ENCODE measurements around the gene HDAC11. TPM values are rescaled to one million over a fixed set of nuclear protein-coding genes. Genes with fewer than 3 reads are reported as not detected.

Gene HDAC11
- polyA plus RNA-seq, 2 of the 4 experiments (the other 2 are of a cell fraction) = 5.6 to 8.4 TPM

DNA sequence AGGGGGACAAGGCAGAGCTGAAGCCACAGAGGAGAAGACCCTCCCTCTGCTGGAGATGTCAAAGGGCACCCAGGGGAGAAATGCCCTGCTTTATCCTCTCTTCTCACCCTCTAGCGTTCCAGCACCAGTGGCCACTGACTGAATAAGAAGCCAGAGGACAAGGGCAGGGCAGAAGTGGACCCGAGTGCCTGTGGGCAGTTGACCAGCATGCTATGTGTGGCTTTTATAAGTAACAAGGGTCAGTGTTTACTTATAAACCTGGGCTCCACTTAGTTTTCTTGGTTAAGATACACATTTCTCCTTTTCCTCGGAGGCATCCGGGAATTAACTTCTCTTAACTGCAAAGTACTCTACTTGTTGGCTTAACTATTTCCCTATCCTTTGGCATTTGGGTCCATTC lies 13.3 kb upstream of the HDAC11 start:
- H3K4me3 ChIP-seq = no peak overlapping the region
- H3K27ac ChIP-seq = no peak overlapping the region
- TF ChIP-seq RFX5 (IDR thresholded peaks at IDR 0.05) (no peak), MAZ (IDR thresholded peaks at IDR 0.05; ENCODE audit: borderline replicate concordance, low read depth, low read length) (no peak), CHD2 (IDR thresholded peaks at IDR 0.05; ENCODE audit: low read length, partially characterized antibody) (no peak), KDM1A (IDR thresholded peaks at IDR 0.05; ENCODE audit: low read depth) (no peak), RNF2 (IDR thresholded peaks at IDR 0.05; ENCODE audit: borderline replicate concordance, low read depth) (no peak), JUN (IDR thresholded peaks at IDR 0.05) (no peak), TFCP2L1 (CRISPR knock-in tag; IDR thresholded peaks at IDR 0.05) (no peak), EHMT2 (IDR thresholded peaks at IDR 0.05; ENCODE audit: low read depth) (no peak)
- peaks cover 8% of the 10 kb centered on the region for H3K4me1 ChIP-seq
- no peak for DNase-seq (ENCODE audit: low read depth in 1 of 2, low spot score in 1 of 2)
- POLR2A ChIA-PET = interaction anchor here (1.0 kb wide), 1 partner anchor 13 kb away, joined by 3 read pairs; the partner anchor contains the start of gene HDAC11
- no peaks in the 10 kb centered on the region for H3K9me3 ChIP-seq
- no peak for ATAC-seq
- no peak overlapping the region for H3K4me2 ChIP-seq
- FAIRE-seq = no peak
- 65% methylated on average over 4 of the region's 4 CpGs for WGBS (ENCODE audit: missing lambda C conversion rate)
- CTCF ChIA-PET = interaction anchor here (0.7 to 2.6 kb wide), 4 partner anchors 14 to 375 kb away, joined by 3 to 9 read pairs (median 4); no protein-coding TSS in a partner anchor

DNA sequence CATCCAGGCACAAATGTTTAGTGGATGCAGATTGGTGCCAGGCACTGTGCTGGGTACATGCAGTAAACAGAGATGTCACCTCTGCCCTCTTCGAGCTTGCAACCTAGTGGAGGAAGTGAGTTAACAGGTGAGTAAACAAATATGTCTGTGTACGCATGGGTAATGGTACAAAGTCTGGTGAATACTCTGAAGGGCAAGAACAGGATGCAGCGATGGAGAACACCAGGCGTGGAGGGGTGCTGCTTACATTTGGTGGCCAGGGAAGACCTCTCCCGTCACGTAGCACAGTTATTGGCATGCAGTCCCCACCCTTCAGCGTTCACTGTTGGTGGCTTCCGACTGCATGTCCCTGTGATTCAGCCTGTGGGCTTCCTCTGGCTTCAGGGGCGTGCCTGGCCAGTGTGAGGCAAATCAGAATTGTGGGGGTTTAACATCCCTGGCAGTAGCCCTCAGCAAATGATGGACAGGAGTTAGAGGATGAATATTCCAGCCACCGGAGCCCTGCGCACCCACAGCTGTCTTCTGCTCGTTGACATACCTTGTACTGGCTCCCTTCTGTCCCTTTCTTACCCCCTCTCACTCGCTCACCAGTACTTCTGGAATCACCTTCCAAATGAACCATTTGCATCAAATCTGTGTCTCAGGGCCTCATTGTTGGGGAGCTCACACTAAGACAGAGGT lies 9.1 kb upstream of the HDAC11 start:
- FAIRE-seq (no peak), DNase-seq (ENCODE audit: low read depth in 1 of 2, low spot score in 1 of 2) (peak in 1 of 2 experiments; percentile 40), ATAC-seq (peak; percentile 52 to 72; a peak in 5 of 6 replicates)
- Histone ChIP-seq H3K4me3 (no peak overlapping the region), H3K4me2 (peak overlapping the region; percentile 55), H3K27ac (peak overlapping the region in 1 of 2 experiments; percentile 45; a peak in 1 of 6 replicates), H3K9me3 (no peaks in the 10 kb centered on the region), H3K4me1 (peaks cover 8% of the 10 kb centered on the region)
- TF ChIP-seq, protein P1, sequence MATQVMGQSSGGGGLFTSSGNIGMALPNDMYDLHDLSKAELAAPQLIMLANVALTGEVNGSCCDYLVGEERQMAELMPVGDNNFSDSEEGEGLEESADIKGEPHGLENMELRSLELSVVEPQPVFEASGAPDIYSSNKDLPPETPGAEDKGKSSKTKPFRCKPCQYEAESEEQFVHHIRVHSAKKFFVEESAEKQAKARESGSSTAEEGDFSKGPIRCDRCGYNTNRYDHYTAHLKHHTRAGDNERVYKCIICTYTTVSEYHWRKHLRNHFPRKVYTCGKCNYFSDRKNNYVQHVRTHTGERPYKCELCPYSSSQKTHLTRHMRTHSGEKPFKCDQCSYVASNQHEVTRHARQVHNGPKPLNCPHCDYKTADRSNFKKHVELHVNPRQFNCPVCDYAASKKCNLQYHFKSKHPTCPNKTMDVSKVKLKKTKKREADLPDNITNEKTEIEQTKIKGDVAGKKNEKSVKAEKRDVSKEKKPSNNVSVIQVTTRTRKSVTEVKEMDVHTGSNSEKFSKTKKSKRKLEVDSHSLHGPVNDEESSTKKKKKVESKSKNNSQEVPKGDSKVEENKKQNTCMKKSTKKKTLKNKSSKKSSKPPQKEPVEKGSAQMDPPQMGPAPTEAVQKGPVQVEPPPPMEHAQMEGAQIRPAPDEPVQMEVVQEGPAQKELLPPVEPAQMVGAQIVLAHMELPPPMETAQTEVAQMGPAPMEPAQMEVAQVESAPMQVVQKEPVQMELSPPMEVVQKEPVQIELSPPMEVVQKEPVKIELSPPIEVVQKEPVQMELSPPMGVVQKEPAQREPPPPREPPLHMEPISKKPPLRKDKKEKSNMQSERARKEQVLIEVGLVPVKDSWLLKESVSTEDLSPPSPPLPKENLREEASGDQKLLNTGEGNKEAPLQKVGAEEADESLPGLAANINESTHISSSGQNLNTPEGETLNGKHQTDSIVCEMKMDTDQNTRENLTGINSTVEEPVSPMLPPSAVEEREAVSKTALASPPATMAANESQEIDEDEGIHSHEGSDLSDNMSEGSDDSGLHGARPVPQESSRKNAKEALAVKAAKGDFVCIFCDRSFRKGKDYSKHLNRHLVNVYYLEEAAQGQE (IDR thresholded peaks at IDR 0.05) = no peak
- TF ChIP-seq ZFP36 (IDR thresholded peaks at IDR 0.05; ENCODE audit: borderline replicate concordance, partially characterized antibody) = no peak
- ChIA-PET CTCF (interaction anchor here (1.2 to 2.2 kb wide), 6 partner anchors 9 to 379 kb away, joined by 4 to 10 read pairs (median 4); partner anchors contain the start of gene HDAC11), POLR2A (interaction anchor here (1.0 kb wide), 1 partner anchor 9 kb away, joined by 4 read pairs; the partner anchor contains the start of gene HDAC11)
- 35% methylated on average over 13 of the region's 13 CpGs for WGBS (ENCODE audit: missing lambda C conversion rate)

GRCh38 chr3:13472286-13472685 lies 7.8 kb upstream of the HDAC11 start:
- DNase-seq (ENCODE audit: low read depth in 1 of 2, low spot score in 1 of 2) = no peak
- no peak for FAIRE-seq
- ATAC-seq = no peak
- peaks cover 8% of the 10 kb centered on the region for H3K4me1 ChIP-seq
- 80% methylated on average over 4 of the region's 4 CpGs for WGBS (ENCODE audit: missing lambda C conversion rate)
- no peaks in the 10 kb centered on the region for H3K9me3 ChIP-seq
- ChIA-PET POLR2A (interaction anchor here (1.0 kb wide), 1 partner anchor 8 kb away, joined by 4 read pairs; the partner anchor contains the start of gene HDAC11), CTCF (interaction anchor here (1.6 to 2.0 kb wide), 3 partner anchors 9 to 380 kb away, joined by 4 to 6 read pairs (median 5); no protein-coding TSS in a partner anchor)
- H3K27ac ChIP-seq = no peak overlapping the region
- H3K4me2 ChIP-seq = no peak overlapping the region
- no peak overlapping the region for H3K4me3 ChIP-seq
- no peak for TF ChIP-seq BHLHE40 (IDR thresholded peaks at IDR 0.05; ENCODE audit: low read depth, low read length)
- TF ChIP-seq FOXS1 (CRISPR knock-in tag; IDR thresholded peaks at IDR 0.05) = no peak
- no peak for TF ChIP-seq CTCF (IDR thresholded peaks at IDR 0.05)
- TF ChIP-seq MYC (IDR thresholded peaks at IDR 0.05; ENCODE audit: borderline replicate concordance, low read length) = no peak
- no peak for TF ChIP-seq CHD4 (IDR thresholded peaks at IDR 0.05; ENCODE audit: borderline replicate concordance)
- no peak for TF ChIP-seq CBX8 (IDR thresholded peaks at IDR 0.05)
- no peak for TF ChIP-seq ZSCAN20 (CRISPR knock-in tag; IDR thresholded peaks at IDR 0.05)
- TF ChIP-seq PHF8 (IDR thresholded peaks at IDR 0.05; ENCODE audit: borderline replicate concordance, low read depth) = no peak
- no peak for TF ChIP-seq HEYL (CRISPR knock-in tag; IDR thresholded peaks at IDR 0.05)
- no peak for TF ChIP-seq EP300 (IDR thresholded peaks at IDR 0.05)
- no peak for TF ChIP-seq ESRRA (IDR thresholded peaks at IDR 0.05; ENCODE audit: borderline replicate concordance, low read length)
- TF ChIP-seq KDM5A (IDR thresholded peaks at IDR 0.05) = no peak
- no peak for TF ChIP-seq EHF (CRISPR knock-in tag; IDR thresholded peaks at IDR 0.05)
- TF ChIP-seq E2F6 (IDR thresholded peaks at IDR 0.05; ENCODE audit: borderline replicate concordance, low read depth) = no peak
- no peak for TF ChIP-seq RCOR1 (IDR thresholded peaks at IDR 0.05; ENCODE audit: low read depth, low read length)
- no peak for TF ChIP-seq MAZ (IDR thresholded peaks at IDR 0.05; ENCODE audit: borderline replicate concordance, low read depth, low read length)
- TF ChIP-seq PBX3 (IDR thresholded peaks at IDR 0.05) = no peak

All from A549 (cell line).